ENCODE results near the gene RNH1.
"Not testable (repeated sequence)": the region's sequence is repeated elsewhere in the genome, so short reads cannot be mapped to it uniquely, and the experiment has no call there.

RNH1 gene

GRCh38 chr11:473962-474785 is 32.9 kb downstream of the RNH1 start:
- no peak for DNase-seq

DNA sequence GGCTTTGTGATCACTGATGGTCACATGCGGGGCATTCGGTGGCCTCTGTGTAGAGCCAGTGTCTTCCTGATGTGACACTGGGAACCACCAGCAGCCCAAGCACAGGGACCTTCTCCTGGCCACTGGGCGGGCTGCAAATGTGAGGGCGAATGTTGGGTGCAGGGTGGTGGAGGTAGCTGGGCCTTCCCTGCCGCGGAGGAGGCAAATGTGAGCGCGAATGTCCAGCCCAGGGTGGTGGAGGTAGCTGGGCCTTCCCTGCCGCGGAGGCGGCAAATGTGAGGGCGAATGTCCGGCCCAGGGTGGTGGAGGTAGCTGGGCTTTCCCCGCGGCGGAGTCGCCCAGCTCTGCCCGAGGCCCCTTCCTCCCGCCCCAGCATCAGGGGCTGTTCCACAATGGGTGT is 33.6 kb downstream of the RNH1 start:
- no peak for DNase-seq

- DNase-seq: no peak
Measured at GRCh38 chr11:472816-473215, 34.2 kb downstream of the RNH1 start.

DNA sequence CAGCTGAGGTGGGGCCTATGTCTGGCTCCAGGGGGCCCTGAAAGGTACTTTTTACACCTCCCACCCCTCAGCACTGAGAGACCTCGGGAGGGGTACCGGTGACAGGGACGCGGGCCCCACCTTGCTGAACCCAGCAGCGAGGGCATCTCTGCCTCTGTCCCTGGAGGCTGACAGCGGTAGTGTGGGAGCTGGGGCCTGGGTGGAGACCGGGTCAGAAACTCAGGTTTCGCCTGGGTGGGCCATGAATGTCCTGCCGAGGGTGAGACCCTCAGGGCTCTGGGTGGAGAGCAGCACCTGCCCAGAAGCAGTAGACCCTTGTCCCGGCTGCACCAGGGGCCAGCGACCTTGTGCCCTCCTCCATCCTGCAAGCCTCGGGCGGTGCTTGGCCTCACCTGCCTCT is 34.8 kb downstream of the RNH1 start:
- DNase-seq: no peak

DNA sequence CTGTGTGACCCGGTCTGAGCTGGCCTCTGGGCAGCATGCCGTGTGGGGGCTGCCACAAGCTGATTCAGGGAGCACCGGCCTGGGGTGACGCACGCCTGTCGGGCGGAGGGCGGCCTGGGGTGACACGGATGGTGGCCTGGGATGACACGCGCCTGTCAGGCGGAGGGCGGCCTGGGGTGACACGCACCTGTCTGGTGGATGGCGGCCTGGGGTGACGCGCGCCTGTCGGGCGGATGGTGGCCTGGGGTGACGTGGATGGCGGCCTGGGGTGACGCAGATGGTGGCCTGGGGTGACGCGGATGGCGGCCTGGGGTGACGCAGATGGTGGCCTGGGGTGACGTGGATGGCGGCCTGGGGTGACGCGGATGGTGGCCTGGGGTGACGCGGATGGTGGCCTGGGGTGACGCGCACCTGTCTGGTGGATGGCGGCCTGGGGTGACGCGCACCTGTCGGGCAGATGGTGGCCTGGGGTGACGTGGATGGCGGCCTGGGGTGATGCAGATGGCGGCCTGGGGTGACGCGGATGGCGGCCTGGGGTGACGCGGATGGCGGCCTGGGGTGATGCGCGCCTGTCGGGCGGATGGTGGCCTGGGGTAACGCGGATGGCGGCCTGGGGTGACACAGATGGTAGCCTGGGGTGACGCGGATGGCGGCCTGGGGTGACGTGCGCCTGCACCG is 35.4 kb downstream of the RNH1 start:
- no peak for DNase-seq

GRCh38 chr11:469684-470560 is 37.1 kb downstream of the RNH1 start:
- no peak for DNase-seq

DNA sequence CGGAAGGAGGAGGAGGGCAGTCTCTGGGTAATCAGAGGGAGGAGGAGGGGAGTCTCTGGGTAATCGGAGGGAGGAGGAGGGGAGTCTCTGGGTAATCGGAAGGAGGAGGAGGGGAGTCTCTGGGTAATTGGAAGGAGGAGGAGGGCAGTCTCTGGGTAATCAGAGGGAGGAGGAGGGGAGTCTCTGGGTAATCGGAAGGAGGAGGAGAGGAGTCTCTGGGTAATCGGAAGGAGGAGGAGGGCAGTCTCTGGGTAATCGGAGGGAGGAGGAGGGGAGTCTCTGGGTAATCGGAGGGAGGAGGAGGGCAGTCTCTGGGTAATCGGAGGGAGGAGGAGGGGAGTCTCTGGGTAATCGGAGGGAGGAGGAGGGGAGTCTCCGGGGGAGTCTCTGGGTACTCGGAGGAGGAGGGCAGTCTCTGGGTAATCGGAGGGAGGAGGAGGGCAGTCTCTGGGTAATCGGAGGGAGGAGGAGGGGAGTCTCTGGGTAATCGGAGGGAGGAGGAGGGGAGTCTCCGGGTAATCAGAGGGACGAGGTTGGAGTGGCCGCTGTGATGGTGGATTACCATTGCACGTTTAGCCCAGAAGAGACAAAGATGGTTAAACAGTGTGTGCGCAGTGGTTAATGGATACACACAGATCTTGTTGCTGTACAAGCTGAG is 37.9 kb downstream of the RNH1 start:
- DNase-seq: not testable (repeated sequence)

GRCh38 chr11:468493-468892 is 38.5 kb downstream of the RNH1 start:
- no peak for DNase-seq

DNA sequence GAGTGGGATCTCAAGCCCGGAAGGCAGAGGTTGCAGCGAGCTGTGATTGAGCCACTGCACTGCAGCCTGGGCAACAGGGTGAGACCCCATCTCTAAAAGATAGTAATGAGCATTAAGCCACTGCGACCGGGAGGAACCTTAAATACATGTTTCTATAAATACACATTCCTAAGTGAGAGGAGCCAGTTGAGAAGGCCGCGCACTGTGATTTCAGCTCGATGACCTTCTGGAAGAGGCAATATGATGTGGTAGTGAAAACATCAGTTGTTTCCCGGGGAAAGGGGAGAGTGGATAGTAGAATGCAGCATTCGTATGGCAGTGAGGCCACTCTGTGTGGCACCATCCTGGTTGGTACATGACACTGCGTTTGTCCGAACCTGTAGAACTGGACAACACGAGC is 39.0 kb downstream of the RNH1 start:
- DNase-seq: no peak

- no peak for DNase-seq
Measured at GRCh38 chr11:465896-466530, 41.0 kb downstream of the RNH1 start.

GRCh38 chr11:464316-464715 is 42.7 kb downstream of the RNH1 start:
- no peak for DNase-seq

- DNase-seq: no peak
Measured at GRCh38 chr11:462107-462890, 44.7 kb downstream of the RNH1 start.

GRCh38 chr11:461626-462025 is 45.4 kb downstream of the RNH1 start:
- DNase-seq: no peak

- no peak for DNase-seq
Measured at GRCh38 chr11:460331-461199, 46.5 kb downstream of the RNH1 start.

DNA sequence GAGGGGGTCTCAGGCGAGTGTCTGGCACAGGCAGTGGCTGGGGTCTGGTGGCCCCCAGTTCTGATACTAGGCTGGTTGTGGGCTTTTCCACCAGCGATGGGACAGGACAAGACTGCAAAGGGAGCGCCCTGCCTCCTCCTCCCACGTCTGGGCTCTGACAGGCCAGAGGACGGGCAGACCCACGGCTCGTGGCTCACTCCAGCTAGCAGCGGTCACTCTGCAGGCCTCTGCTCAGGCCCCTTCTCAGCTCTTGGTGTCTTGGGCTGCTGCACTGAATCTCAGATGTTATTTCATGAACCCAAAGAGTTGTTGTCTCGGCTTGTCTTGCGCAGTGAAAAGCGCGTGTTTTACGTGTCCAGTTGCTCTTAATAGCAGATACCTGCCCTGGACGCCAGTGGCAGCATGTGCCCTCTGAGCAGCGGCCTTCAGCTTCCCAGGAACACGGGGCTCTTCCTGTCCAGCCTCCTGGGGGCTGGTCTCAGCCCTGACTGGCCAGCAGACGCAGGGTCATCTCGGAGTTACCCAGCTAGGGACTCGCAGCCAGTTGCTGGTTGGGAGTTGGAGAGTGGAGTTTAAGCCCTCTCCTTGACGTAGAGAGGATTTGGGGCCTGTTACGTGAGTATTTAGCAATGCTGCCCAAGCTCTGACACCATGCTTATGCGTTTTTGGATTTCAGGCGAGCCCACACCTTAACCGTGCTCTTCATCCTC is 47.4 kb downstream of the RNH1 start:
- no peak for DNase-seq

DNA sequence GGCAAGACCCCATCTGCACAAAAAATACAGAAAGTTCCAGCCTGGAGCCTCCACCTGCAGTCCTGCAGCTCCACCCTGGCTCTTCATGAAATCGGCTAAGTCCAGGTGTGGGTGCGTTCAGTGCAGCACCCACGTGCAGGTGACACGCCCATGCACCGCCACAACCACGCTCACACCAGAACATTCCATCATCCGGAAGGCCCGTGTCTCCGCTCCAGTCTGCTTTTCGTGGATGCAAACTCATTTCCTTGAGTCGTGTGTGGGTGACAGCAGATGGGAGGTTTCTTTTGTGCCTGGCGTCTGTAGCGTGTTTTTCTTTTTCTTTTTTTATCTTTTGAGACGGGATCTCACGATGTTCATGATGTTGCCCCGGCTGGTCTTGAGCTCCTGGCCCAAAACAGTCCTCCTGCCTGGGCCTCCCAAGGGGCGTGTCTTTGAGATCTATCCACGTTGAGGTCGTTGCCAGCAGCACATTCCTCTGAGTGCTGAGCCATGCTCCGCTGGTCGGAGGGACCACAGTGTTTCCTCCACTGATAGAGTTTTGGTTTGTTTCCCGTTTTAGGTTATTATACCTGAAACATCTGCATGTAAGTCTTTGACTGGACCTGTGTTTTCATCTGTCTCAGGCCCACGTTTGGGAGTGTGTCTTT is 49.8 kb downstream of the RNH1 start:
- peak; percentile 48 for DNase-seq

GRCh38 chr11:456533-456932 is 50.5 kb downstream of the RNH1 start:
- DNase-seq: peak; percentile 55

GRCh38 chr11:455566-456147 is 51.4 kb downstream of the RNH1 start:
- no peak for DNase-seq
